GM12872 (cell line): Measurements from ENCODE around the gene OLFML1.
A peak's percentile ranks its signal among the peaks of the same experiment; 100 is the strongest.

ENCODE experiments used
- CTCF ChIP-seq: IDR thresholded peaks from 3 replicates; pipeline ENCODE4 v1.5.1; 2011; ENCODE audit warnings: low read depth, mild to moderate bottlenecking, low read length, moderate library complexity; ENCODE audit not compliant: insufficient read depth

The OLFML1 gene

GRCh38 chr11:7485186-7486097 is at the start of gene OLFML1:
Gene OLFML1, plus strand, starts transcription at chr11:7485506. Its CDS starts 370 bp downstream, at chr11:7485876.
- TF ChIP-seq CTCF = no peak

- TF ChIP-seq CTCF = no peak
These were observed 49.2 kb upstream of the OLFML1 start for GRCh38 chr11:7436146-7436545.

GRCh38 chr11:7436657-7437056 is 48.6 kb upstream of the OLFML1 start:
- no peak for TF ChIP-seq CTCF

GRCh38 chr11:7437696-7438095 is 47.6 kb upstream of the OLFML1 start:
- TF ChIP-seq CTCF = no peak

- no peak for TF ChIP-seq CTCF
These were observed 45.5 kb upstream of the OLFML1 start for GRCh38 chr11:7439746-7440320.

GRCh38 chr11:7442588-7443215 is 42.6 kb upstream of the OLFML1 start:
- peak; percentile 83 for TF ChIP-seq CTCF
